ENCODE data around the gene LDAH. TPM values are rescaled to one million over a fixed set of nuclear protein-coding genes. Genes with fewer than 3 reads are reported as not detected.
A peak's percentile ranks its signal among the peaks of the same experiment; 100 is the strongest.

Gene LDAH
- total RNA-seq, 1 experiment from 2014 or later = 17.2 TPM

DNA sequence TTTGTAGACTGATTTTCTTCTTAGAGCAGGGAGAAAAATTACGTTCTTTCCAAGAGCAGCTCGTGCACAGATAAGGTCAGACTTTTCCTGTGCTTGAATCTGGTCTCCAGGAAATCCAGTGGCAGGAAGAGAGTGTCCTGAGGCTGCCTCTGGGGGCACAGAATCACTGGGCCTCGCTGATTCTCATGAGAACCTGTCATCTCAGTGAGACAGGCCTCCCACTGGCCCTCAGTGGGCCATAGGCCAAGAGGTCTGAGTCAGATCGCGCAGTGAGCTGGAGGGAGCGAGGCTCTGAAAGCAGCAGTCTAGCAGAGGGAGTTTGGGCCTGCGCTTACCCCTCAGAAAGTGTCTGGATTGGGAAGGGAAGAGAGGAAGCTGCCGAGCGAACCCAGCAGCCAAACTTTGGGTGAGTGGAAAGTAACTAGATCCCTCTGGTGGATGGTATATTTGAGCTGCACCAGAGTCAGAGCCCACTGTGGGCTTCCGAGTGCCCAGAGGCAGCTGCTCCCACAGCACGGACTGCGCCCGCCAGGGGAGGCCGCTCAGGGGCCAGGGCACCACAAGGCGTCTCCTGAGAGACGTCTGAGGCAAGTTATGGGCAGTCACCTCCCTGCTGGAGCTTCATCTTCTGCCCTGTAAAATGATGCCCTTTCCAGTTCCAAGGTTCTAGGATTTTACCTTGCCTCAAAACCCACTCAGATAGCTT, 147.8 kb downstream of the LDAH start:
- ChIA-PET CTCF (interaction anchor here (0.6 to 1.3 kb wide), 3 partner anchors 12 to 22 kb away, joined by 3 to 4 read pairs (median 3); no protein-coding TSS in a partner anchor), POLR2A (interaction anchor here (0.6 kb wide), 1 partner anchor 226 kb away, joined by 18 read pairs; no protein-coding TSS in a partner anchor)
- no peak for DNase-seq (ENCODE audit: low read depth, low spot score)
- no peak overlapping the region for H3K27ac ChIP-seq (ENCODE audit: low read length)
- peak; percentile 39 for ATAC-seq
- no TSS peak for BruUV-seq (replicated peaks)
- H3K4me3 ChIP-seq (ENCODE audit: low read depth in 2 of 2, low read length in 2 of 2) = no peak overlapping the region
- H3K4me1 ChIP-seq (ENCODE audit: control insufficient read depth, insufficient read depth, low read length) = no peaks in the 10 kb centered on the region
- no peaks in the 10 kb centered on the region for H3K36me3 ChIP-seq (ENCODE audit: control insufficient read depth, insufficient read depth, low read length)
- intact Hi-C loops (cut with micrococcal nuclease; ENCODE audit: unreplicated experiment) (no loop called here), in situ Hi-C loops (cut with HindIII; ENCODE audit: low pct_unique_long_range_greater_than_20kb, low sequenced_read_pairs) (no loop called here)
- H3K27me3 ChIP-seq (ENCODE audit: control insufficient read depth, insufficient read depth, low read length) = no peaks in the 10 kb centered on the region
- H3K9me3 ChIP-seq (ENCODE audit: control insufficient read depth, insufficient read depth, low read depth, low read length) = no peaks in the 10 kb centered on the region
- TF ChIP-seq, protein P1, sequence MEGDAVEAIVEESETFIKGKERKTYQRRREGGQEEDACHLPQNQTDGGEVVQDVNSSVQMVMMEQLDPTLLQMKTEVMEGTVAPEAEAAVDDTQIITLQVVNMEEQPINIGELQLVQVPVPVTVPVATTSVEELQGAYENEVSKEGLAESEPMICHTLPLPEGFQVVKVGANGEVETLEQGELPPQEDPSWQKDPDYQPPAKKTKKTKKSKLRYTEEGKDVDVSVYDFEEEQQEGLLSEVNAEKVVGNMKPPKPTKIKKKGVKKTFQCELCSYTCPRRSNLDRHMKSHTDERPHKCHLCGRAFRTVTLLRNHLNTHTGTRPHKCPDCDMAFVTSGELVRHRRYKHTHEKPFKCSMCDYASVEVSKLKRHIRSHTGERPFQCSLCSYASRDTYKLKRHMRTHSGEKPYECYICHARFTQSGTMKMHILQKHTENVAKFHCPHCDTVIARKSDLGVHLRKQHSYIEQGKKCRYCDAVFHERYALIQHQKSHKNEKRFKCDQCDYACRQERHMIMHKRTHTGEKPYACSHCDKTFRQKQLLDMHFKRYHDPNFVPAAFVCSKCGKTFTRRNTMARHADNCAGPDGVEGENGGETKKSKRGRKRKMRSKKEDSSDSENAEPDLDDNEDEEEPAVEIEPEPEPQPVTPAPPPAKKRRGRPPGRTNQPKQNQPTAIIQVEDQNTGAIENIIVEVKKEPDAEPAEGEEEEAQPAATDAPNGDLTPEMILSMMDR (IDR thresholded peaks at IDR 0.05) = no peak
- TF ChIP-seq POLR2AphosphoS5 (IDR thresholded peaks at IDR 0.05; ENCODE audit: low read depth, low read length) (no peak), SIN3A (IDR thresholded peaks at IDR 0.05; ENCODE audit: borderline replicate concordance, insufficient read depth, low read depth, low read length) (no peak), TCF7L2 (IDR thresholded peaks at IDR 0.05; ENCODE audit: low read depth, low read length) (no peak)
- TF ChIP-seq, protein P2, sequence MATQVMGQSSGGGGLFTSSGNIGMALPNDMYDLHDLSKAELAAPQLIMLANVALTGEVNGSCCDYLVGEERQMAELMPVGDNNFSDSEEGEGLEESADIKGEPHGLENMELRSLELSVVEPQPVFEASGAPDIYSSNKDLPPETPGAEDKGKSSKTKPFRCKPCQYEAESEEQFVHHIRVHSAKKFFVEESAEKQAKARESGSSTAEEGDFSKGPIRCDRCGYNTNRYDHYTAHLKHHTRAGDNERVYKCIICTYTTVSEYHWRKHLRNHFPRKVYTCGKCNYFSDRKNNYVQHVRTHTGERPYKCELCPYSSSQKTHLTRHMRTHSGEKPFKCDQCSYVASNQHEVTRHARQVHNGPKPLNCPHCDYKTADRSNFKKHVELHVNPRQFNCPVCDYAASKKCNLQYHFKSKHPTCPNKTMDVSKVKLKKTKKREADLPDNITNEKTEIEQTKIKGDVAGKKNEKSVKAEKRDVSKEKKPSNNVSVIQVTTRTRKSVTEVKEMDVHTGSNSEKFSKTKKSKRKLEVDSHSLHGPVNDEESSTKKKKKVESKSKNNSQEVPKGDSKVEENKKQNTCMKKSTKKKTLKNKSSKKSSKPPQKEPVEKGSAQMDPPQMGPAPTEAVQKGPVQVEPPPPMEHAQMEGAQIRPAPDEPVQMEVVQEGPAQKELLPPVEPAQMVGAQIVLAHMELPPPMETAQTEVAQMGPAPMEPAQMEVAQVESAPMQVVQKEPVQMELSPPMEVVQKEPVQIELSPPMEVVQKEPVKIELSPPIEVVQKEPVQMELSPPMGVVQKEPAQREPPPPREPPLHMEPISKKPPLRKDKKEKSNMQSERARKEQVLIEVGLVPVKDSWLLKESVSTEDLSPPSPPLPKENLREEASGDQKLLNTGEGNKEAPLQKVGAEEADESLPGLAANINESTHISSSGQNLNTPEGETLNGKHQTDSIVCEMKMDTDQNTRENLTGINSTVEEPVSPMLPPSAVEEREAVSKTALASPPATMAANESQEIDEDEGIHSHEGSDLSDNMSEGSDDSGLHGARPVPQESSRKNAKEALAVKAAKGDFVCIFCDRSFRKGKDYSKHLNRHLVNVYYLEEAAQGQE (IDR thresholded peaks at IDR 0.05; ENCODE audit: insufficient read depth in 1 of 2, low read depth in 2 of 2, low read length in 1 of 2) = no peak

DNA sequence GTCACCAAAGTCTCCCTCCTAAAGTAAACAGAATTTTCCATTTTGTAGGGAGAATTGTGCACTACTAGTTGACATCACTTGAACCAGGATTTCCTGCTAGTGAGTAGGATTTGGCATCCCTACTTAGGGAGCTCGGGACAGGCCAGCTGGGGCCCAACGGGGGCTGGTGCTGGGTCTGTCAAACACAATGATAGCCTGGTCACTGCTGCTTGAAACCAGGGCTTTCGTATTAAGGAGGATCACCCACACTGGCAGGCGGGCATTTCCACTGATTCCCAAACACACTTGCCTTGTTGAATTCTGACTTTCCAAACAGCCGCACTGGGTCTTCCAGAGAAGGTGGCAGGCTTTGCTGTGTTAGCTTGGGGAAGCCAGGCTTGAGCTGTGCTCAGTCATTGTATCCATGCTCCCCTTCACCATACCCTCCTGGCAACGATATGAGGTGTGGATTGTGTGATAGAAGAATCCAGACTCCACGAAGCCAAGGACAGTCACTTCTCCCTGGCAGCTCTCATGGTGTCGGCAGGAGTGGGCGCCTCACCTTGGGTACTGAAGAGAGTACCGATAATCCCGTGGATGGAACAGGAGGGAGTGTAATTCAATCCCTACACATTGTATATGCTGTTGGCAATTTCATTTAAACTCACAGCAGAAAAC, 148.5 kb downstream of the LDAH start:
- POLR2A ChIA-PET = no interaction called here
- no peak for ATAC-seq
- in situ Hi-C loops (cut with HindIII; ENCODE audit: low pct_unique_long_range_greater_than_20kb, low sequenced_read_pairs) = no loop called here

More for the DNA sequence above, 148.5 kb downstream of the LDAH start:
- Histone ChIP-seq H3K4me3 (ENCODE audit: low read depth in 2 of 2, low read length in 2 of 2) (no peak overlapping the region), H3K9me3 (ENCODE audit: control insufficient read depth, insufficient read depth, low read depth, low read length) (no peaks in the 10 kb centered on the region), H3K36me3 (ENCODE audit: control insufficient read depth, insufficient read depth, low read length) (no peaks in the 10 kb centered on the region), H3K4me1 (ENCODE audit: control insufficient read depth, insufficient read depth, low read length) (no peaks in the 10 kb centered on the region), H3K27ac (ENCODE audit: low read length) (no peak overlapping the region), H3K27me3 (ENCODE audit: control insufficient read depth, insufficient read depth, low read length) (no peaks in the 10 kb centered on the region)
- intact Hi-C loops (cut with micrococcal nuclease; ENCODE audit: unreplicated experiment) = no loop called here
- CTCF ChIA-PET = no interaction called here
- TF ChIP-seq, protein P1 (IDR thresholded peaks at IDR 0.05) = no peak
- TF ChIP-seq, protein P2 (IDR thresholded peaks at IDR 0.05; ENCODE audit: insufficient read depth in 1 of 2, low read depth in 2 of 2, low read length in 1 of 2) = no peak
- TF ChIP-seq SIN3A (IDR thresholded peaks at IDR 0.05; ENCODE audit: borderline replicate concordance, insufficient read depth, low read depth, low read length) = no peak
- no peak for TF ChIP-seq POLR2AphosphoS5 (IDR thresholded peaks at IDR 0.05; ENCODE audit: low read depth, low read length)
- no peak for TF ChIP-seq TCF7L2 (IDR thresholded peaks at IDR 0.05; ENCODE audit: low read depth, low read length)
- BruUV-seq (replicated peaks) = no TSS peak
- DNase-seq (ENCODE audit: low read depth, low spot score) = no peak

Data from Panc1 (cell line).